ENCODE measurements around the gene IP6K3. TPM values are rescaled to one million over a fixed set of nuclear protein-coding genes. Genes with fewer than 3 reads are reported as not detected.

The IP6K3 gene
- polyA plus RNA-seq, 3 donors = not detected

GRCh38 chr6:33684983-33685382 lies 61.7 kb downstream of the IP6K3 start:
- no peaks in the 10 kb centered on the region for H4K20me1 ChIP-seq (ENCODE audit: insufficient read depth, low read length)
- H3K27me3 ChIP-seq (ENCODE audit: control insufficient read depth in 2 of 2, insufficient read depth in 2 of 2, low read length in 2 of 2) = no peaks in the 10 kb centered on the region
- Mint-ChIP-seq H3K36me3 (peaks cover 5 to 45% of the 10 kb centered on the region in 2 donors), H3K27ac (peak overlapping the region in 1 of 7 donors; percentile 45), H3K9me3 (peaks cover 0 to 2% (median 0%) of the 10 kb centered on the region in 7 donors), H3K27me3 (ENCODE audit: low read depth in 3 of 3) (peaks cover 0 to 2% (median 0%) of the 10 kb centered on the region in 3 donors), H3K4me1 (no peaks in the 10 kb centered on the region), H3K4me3 (no peak overlapping the region)
- H3K9me3 ChIP-seq (replicated peaks in 1 of 2; ENCODE audit: control insufficient read depth in 1 of 2, insufficient read depth in 1 of 2, low read length in 2 of 2) = no peaks in the 10 kb centered on the region
- H3K79me2 ChIP-seq (ENCODE audit: insufficient read depth, low read length) = no peaks in the 10 kb centered on the region
- intact Hi-C loops (cut with micrococcal nuclease) = no loop called here
- H3K4me2 ChIP-seq (replicated peaks; ENCODE audit: extremely low read depth, low read length, poor library complexity, severe bottlenecking) = no peak overlapping the region
- no peak overlapping the region for H3K4me3 ChIP-seq (replicated peaks in 1 of 3; ENCODE audit: low read depth in 2 of 3, low read length in 3 of 3)
- WGBS (ENCODE audit: insufficient coverage) = 89% methylated on average over 5 of the region's 7 CpGs
- no peaks in the 10 kb centered on the region for H3K36me3 ChIP-seq (replicated peaks in 1 of 2; ENCODE audit: control insufficient read depth in 1 of 2, insufficient read depth in 2 of 2, low read length in 2 of 2)
- H2AFZ ChIP-seq (ENCODE audit: insufficient read depth, low read depth, low read length, poor library complexity, severe bottlenecking) = no peak overlapping the region
- H3K27ac ChIP-seq (ENCODE audit: low read depth in 1 of 2, low read length in 2 of 2) = no peak overlapping the region
- H3K9ac ChIP-seq (ENCODE audit: insufficient read depth, low read length, poor library complexity, severe bottlenecking) = no peak overlapping the region
- DNase-seq = no peak
- no peak for TF ChIP-seq CTCF (IDR thresholded peaks at IDR 0.05)
- no peaks in the 10 kb centered on the region for H3K4me1 ChIP-seq (ENCODE audit: control insufficient read depth in 1 of 2, insufficient read depth in 2 of 2, low read length in 2 of 2)

- H3K79me2 ChIP-seq (ENCODE audit: insufficient read depth, low read length) = no peaks in the 10 kb centered on the region
- no peak for TF ChIP-seq CTCF (IDR thresholded peaks at IDR 0.05)
- H3K27ac ChIP-seq (ENCODE audit: low read depth in 1 of 2, low read length in 2 of 2) = no peak overlapping the region
- Mint-ChIP-seq H3K9me3 (peaks cover 0 to 2% (median 0%) of the 10 kb centered on the region in 7 donors), H3K36me3 (peaks cover 7 to 43% of the 10 kb centered on the region in 2 donors), H3K27me3 (ENCODE audit: low read depth in 3 of 3) (peaks cover 0 to 2% (median 0%) of the 10 kb centered on the region in 3 donors), H3K27ac (no peak overlapping the region), H3K4me3 (no peak overlapping the region), H3K4me1 (no peaks in the 10 kb centered on the region)
- H3K4me3 ChIP-seq (replicated peaks in 1 of 3; ENCODE audit: low read depth in 2 of 3, low read length in 3 of 3) = no peak overlapping the region
- H3K9ac ChIP-seq (ENCODE audit: insufficient read depth, low read length, poor library complexity, severe bottlenecking) = no peak overlapping the region
- H2AFZ ChIP-seq (ENCODE audit: insufficient read depth, low read depth, low read length, poor library complexity, severe bottlenecking) = no peak overlapping the region
- no peaks in the 10 kb centered on the region for H3K27me3 ChIP-seq (ENCODE audit: control insufficient read depth in 2 of 2, insufficient read depth in 2 of 2, low read length in 2 of 2)
- no peaks in the 10 kb centered on the region for H4K20me1 ChIP-seq (ENCODE audit: insufficient read depth, low read length)
- DNase-seq = no peak
- WGBS (ENCODE audit: insufficient coverage) = 97% methylated on average over 11 of the region's 16 CpGs
- H3K9me3 ChIP-seq (replicated peaks in 1 of 2; ENCODE audit: control insufficient read depth in 1 of 2, insufficient read depth in 1 of 2, low read length in 2 of 2) = no peaks in the 10 kb centered on the region
- H3K4me1 ChIP-seq (ENCODE audit: control insufficient read depth in 1 of 2, insufficient read depth in 2 of 2, low read length in 2 of 2) = no peaks in the 10 kb centered on the region
- H3K36me3 ChIP-seq (replicated peaks in 1 of 2; ENCODE audit: control insufficient read depth in 1 of 2, insufficient read depth in 2 of 2, low read length in 2 of 2) = no peaks in the 10 kb centered on the region
- H3K4me2 ChIP-seq (replicated peaks; ENCODE audit: extremely low read depth, low read length, poor library complexity, severe bottlenecking) = no peak overlapping the region
- intact Hi-C loops (cut with micrococcal nuclease) = no loop called here
These were observed 62.2 kb downstream of the IP6K3 start for GRCh38 chr6:33684428-33684896.

All from CD14-positive monocyte (primary cell).